Measurements from ENCODE around the gene CSNK1D. TPM values are rescaled to one million over a fixed set of nuclear protein-coding genes. Genes with fewer than 3 reads are reported as not detected.

Gene CSNK1D
- total RNA-seq, 1 donor from 2014 or later, result 86.8 TPM

DNA sequence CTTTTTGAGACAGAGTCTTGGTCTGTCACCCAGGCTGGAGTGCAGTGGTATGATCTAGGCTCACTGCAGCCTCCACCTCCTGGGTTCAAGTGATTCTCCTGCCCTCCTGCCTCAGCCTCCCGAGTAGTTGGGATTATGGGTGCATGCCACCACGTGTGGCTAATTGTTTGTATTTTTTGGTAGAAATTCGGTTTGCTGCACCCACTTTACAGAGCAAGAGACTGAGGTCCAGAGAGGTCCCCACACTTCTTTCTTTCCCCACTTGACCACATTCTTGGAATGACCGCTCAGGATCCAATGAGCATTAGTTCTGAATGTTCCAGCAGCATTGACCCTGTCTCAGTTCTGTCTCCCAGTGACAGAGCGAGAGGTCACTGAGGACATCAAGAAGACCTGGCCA, 50.0 kb downstream of the CSNK1D start:
- no peak overlapping the region for H3K4me3 ChIP-seq
- no peaks in the 10 kb centered on the region for H3K9me3 ChIP-seq
- no peak for TF ChIP-seq CTCF (IDR thresholded peaks at IDR 0.05)
- H3K4me1 ChIP-seq, result peaks cover 0 to 5% of the 10 kb centered on the region in 2 donors
- no peak for DNase-seq (ENCODE audit: low spot score in 2 of 2)
- H3K27ac ChIP-seq, result no peak overlapping the region
- no peaks in the 10 kb centered on the region for H3K36me3 ChIP-seq
- H3K27me3 ChIP-seq, result no peaks in the 10 kb centered on the region
- intact Hi-C loops (cut with DNase I), result no loop called here

- DNase-seq (ENCODE audit: low spot score in 2 of 2), result no peak
- no peaks in the 10 kb centered on the region for H3K36me3 ChIP-seq
- no peaks in the 10 kb centered on the region for H3K27me3 ChIP-seq
- no peak overlapping the region for H3K4me3 ChIP-seq
- intact Hi-C loops (cut with DNase I), result no loop called here
- TF ChIP-seq CTCF (IDR thresholded peaks at IDR 0.05), result no peak
- no peak overlapping the region for H3K27ac ChIP-seq
- H3K9me3 ChIP-seq, result no peaks in the 10 kb centered on the region
- H3K4me1 ChIP-seq, result peaks cover 2 to 5% of the 10 kb centered on the region in 2 donors
Observed at GRCh38 chr17:82222816-82223215, 50.7 kb downstream of the CSNK1D start.

GRCh38 chr17:82221341-82221902, 52.1 kb downstream of the CSNK1D start:
- no peak for TF ChIP-seq CTCF (IDR thresholded peaks at IDR 0.05)

DNA sequence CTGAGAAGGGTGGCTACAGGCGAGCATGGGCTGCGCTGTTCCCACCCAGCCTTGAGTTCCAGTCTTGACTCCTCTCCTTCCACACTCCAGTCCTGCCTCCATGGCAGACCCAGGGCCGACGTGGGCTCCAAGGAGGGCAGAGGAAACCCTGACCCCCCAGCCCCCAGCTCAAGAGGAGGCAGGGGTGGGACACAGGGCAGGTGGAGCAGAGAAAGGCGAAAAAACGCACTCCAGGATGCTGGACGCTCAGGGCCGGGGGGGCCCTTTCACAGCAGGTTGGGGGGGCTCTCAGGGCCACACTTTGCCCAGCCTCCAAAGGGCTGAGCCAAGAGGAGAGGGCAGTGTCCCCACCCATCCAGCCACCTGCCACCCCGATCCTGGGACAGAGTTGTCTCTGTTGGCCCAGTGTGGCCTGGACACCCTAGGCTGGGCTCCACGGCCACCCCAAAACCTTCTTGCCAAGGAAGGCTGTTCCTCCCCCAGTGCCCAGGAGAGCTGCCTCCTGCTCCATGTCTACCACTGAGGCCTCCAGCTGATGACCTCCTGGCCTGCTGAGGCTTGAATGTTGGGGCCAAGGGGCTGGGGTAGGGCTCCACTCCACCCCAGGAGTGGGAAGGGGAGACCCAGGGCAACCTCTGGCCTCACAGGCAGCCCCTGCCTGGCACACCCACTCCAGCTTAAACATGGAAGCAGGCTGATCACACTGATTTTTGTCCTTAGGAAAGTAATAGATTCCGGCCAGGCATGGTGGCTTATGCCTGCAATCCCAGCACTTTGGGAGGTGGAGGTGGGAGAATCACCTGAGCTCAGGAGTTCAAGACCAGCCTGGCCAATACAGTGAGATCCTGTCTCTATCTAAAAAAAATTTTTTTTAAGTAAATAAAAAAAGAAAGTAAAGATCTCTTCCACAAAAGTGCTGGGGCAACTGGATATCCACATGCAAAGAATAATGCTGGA, 53.5 kb downstream of the CSNK1D start:
- H3K4me3 ChIP-seq, result no peak overlapping the region
- H3K27ac ChIP-seq, result no peak overlapping the region
- no peaks in the 10 kb centered on the region for H3K36me3 ChIP-seq
- DNase-seq (ENCODE audit: low spot score in 2 of 2), result no peak
- peaks cover 19 to 28% of the 10 kb centered on the region in 2 donors for H3K4me1 ChIP-seq
- TF ChIP-seq CTCF (IDR thresholded peaks at IDR 0.05), result no peak
- H3K27me3 ChIP-seq, result no peaks in the 10 kb centered on the region
- H3K9me3 ChIP-seq, result no peaks in the 10 kb centered on the region
- intact Hi-C loops (cut with DNase I), result no loop called here

More at GRCh38 chr17:82221341-82221902, 52.1 kb downstream of the CSNK1D start:
- Histone ChIP-seq H3K4me1 (peaks cover 16 to 19% of the 10 kb centered on the region in 2 donors), H3K4me3 (no peak overlapping the region), H3K9me3 (no peaks in the 10 kb centered on the region), H3K27ac (no peak overlapping the region), H3K27me3 (no peaks in the 10 kb centered on the region), H3K36me3 (no peaks in the 10 kb centered on the region)
- DNase-seq (ENCODE audit: low spot score in 2 of 2), result no peak
- intact Hi-C loops (cut with DNase I), result no loop called here

- H3K4me3 ChIP-seq, result no peak overlapping the region
- peaks cover 19 to 28% of the 10 kb centered on the region in 2 donors for H3K4me1 ChIP-seq
- H3K27ac ChIP-seq, result no peak overlapping the region
- H3K9me3 ChIP-seq, result no peaks in the 10 kb centered on the region
- H3K36me3 ChIP-seq, result no peaks in the 10 kb centered on the region
- DNase-seq (ENCODE audit: low spot score in 2 of 2), result no peak
- H3K27me3 ChIP-seq, result no peaks in the 10 kb centered on the region
- intact Hi-C loops (cut with DNase I), result no loop called here
- TF ChIP-seq CTCF (IDR thresholded peaks at IDR 0.05), result no peak
Observed at GRCh38 chr17:82219083-82219482, 54.4 kb downstream of the CSNK1D start.
